IMR-90 (cell line): ENCODE data around the gene SYNPR. TPM values are rescaled to one million over a fixed set of nuclear protein-coding genes. Genes with fewer than 3 reads are reported as not detected.

ENCODE experiments used
- ATAC-seq: fragments of 200-7000 bp; cut with Tn5 transposase; 2 replicates; pipeline ENCODE4 v1.9.1; 2020; ENCODE audit warnings: low read depth, mild to moderate bottlenecking, moderate library complexity
- BruUV-seq: library from RNA; stranded (reverse); fragments of 400-500 nt; replicated peaks from 2 replicates; lab custom pipeline; 2021; lab: Mats Ljungman, UMichigan
- CTCF ChIA-PET: fragments of 300-600 bp; formaldehyde crosslinking; extraction: SDS; loops from one replicate; lab custom pipeline; 2021; ENCODE audit warnings: antibody characterized with exemption; lab: Yijun Ruan, JAX
- POLR2A ChIA-PET: fragments of 300-600 bp; sonication (Branson Sonifier 250); formaldehyde crosslinking; loops from one replicate; lab custom pipeline; 2022; ENCODE audit warnings: antibody characterized with exemption; ENCODE audit not compliant: unreplicated experiment; lab: Charles Lee
- DNase-seq: peaks from one replicate; pipeline ENCODE4 v3.0.0; 2013
- H2AFZ ChIP-seq: replicated peaks from 2 replicates; pipeline ENCODE3; 2013; ENCODE audit warnings: low read length, mild to moderate bottlenecking; ENCODE audit not compliant: poor library complexity
- H2AK5ac ChIP-seq: 2 replicates; pipeline ENCODE4 v1.6.1; 2013; ENCODE audit warnings: low read depth, low read length, inconsistent platforms
- H2AK9ac ChIP-seq: replicated peaks from 2 replicates; pipeline ENCODE3; 2013; ENCODE audit warnings: mild to moderate bottlenecking, low read depth, low read length, moderate library complexity; ENCODE audit not compliant: poor library complexity
- H2BK120ac ChIP-seq: 2 replicates; pipeline ENCODE4 v1.6.1; 2013; ENCODE audit warnings: low read depth, low read length, inconsistent platforms
- H2BK15ac ChIP-seq: 3 replicates; pipeline ENCODE4 v1.6.1; 2013; ENCODE audit warnings: low read depth, low read length, inconsistent platforms
- H2BK20ac ChIP-seq: 2 replicates; pipeline ENCODE4 v1.6.1; 2013; ENCODE audit warnings: low read depth, mild to moderate bottlenecking, inconsistent platforms, low read length, moderate library complexity
- H2BK5ac ChIP-seq: 2 replicates; pipeline ENCODE4 v1.6.1; 2013; ENCODE audit warnings: mild to moderate bottlenecking, low read depth, low read length, inconsistent platforms; ENCODE audit not compliant: poor library complexity, severe bottlenecking
- H3K14ac ChIP-seq: replicated peaks from 2 replicates; pipeline ENCODE4 v1.6.1; 2013; ENCODE audit warnings: low read depth, low read length, inconsistent platforms
- H3K18ac ChIP-seq: 2 replicates; pipeline ENCODE4 v1.6.1; 2013; ENCODE audit warnings: low read depth, low read length, control low read depth
- H3K23ac ChIP-seq: 2 replicates; pipeline ENCODE4 v1.6.1; 2013; ENCODE audit warnings: low read depth, low read length, inconsistent platforms
- H3K27ac ChIP-seq: 2 replicates; pipeline ENCODE4 v1.5.1; 2013; ENCODE audit warnings: mild to moderate bottlenecking, control low read depth, low read length; ENCODE audit not compliant: insufficient read depth
- H3K27me3 ChIP-seq: 2 replicates; pipeline ENCODE4 v1.6.1; 2013; ENCODE audit warnings: low read length; ENCODE audit not compliant: control insufficient read depth, insufficient read depth
- H3K36me3 ChIP-seq: 2 replicates; pipeline ENCODE4 v1.6.1; 2013; ENCODE audit warnings: low read length, mixed read lengths; ENCODE audit not compliant: control insufficient read depth, insufficient read depth
- H3K4ac ChIP-seq: 2 replicates; pipeline ENCODE4 v1.6.1; 2013; ENCODE audit warnings: low read depth, low read length, inconsistent platforms
- H3K4me1 ChIP-seq: 2 replicates; pipeline ENCODE4 v1.6.1; 2013; ENCODE audit warnings: low read length, mixed read lengths; ENCODE audit not compliant: control insufficient read depth, insufficient read depth
- H3K4me2 ChIP-seq: 2 replicates; pipeline ENCODE4 v1.6.1; 2013; ENCODE audit warnings: low read depth, mild to moderate bottlenecking, control low read depth, low read length, moderate library complexity
- H3K4me3 ChIP-seq: 2 replicates; pipeline ENCODE4 v1.5.1; 2013; ENCODE audit warnings: low read depth, mild to moderate bottlenecking, control low read depth, low read length, moderate library complexity; ENCODE audit not compliant: insufficient read depth
- H3K56ac ChIP-seq: 2 replicates; pipeline ENCODE4 v1.6.1; 2013; ENCODE audit warnings: low read length, inconsistent platforms; ENCODE audit not compliant: insufficient read depth; ENCODE audit errors: extremely low read depth
- H3K79me1 ChIP-seq, 2 experiments: 2 replicates each; pipeline ENCODE4 v1.6.1; 2013; ENCODE audit warnings: low read length in 2 of 2, inconsistent platforms in 1 of 2, low read depth in 1 of 2
- H3K9ac ChIP-seq: 2 replicates; pipeline ENCODE4 v1.6.1; 2013; ENCODE audit warnings: low read depth, low read length, control low read depth
- H3K9me1 ChIP-seq: 2 replicates; pipeline ENCODE4 v1.6.1; 2013; ENCODE audit warnings: low read length, inconsistent platforms; ENCODE audit not compliant: insufficient read depth
- H3K9me3 ChIP-seq: 2 replicates; pipeline ENCODE4 v1.6.1; 2013; ENCODE audit warnings: low read length; ENCODE audit not compliant: control insufficient read depth, insufficient read depth
- H4K20me1 ChIP-seq: 2 replicates; pipeline ENCODE4 v1.6.1; 2013; ENCODE audit warnings: low read length, inconsistent platforms; ENCODE audit not compliant: insufficient read depth
- H4K5ac ChIP-seq: 2 replicates; pipeline ENCODE4 v1.6.1; 2013; ENCODE audit warnings: mild to moderate bottlenecking, low read depth, low read length, control low read depth
- H4K8ac ChIP-seq, 2 experiments: 2 replicates each; pipeline ENCODE4 v1.6.1; 2013; ENCODE audit warnings: low read depth in 2 of 2, low read length in 2 of 2, control low read depth in 1 of 2, inconsistent platforms in 1 of 2
- H4K91ac ChIP-seq: 2 replicates; pipeline ENCODE4 v1.6.1; 2013; ENCODE audit warnings: low read depth, low read length, inconsistent platforms; ENCODE audit not compliant: insufficient read depth
- BHLHE40 ChIP-seq: fragments of 150-350 bp; IDR thresholded peaks from 2 replicates; pipeline ENCODE4 v1.6.1; 2016; ENCODE audit warnings: mild to moderate bottlenecking, low read depth, low read length
- CEBPB ChIP-seq: IDR thresholded peaks from 2 replicates; pipeline ENCODE4 v1.6.1; 2012; ENCODE audit warnings: low read depth, low read length, improper control_type of control experiment
- CHD1 ChIP-seq: IDR thresholded peaks from 2 replicates; pipeline ENCODE4 v1.6.1; 2012; ENCODE audit warnings: low read depth, low read length, improper control_type of control experiment
- FOS ChIP-seq: fragments of 150-350 bp; IDR thresholded peaks from 2 replicates; pipeline ENCODE4 v1.6.1; 2016; ENCODE audit warnings: low read depth, low read length
- MAFK ChIP-seq: IDR thresholded peaks from 2 replicates; pipeline ENCODE4 v1.6.1; 2012; ENCODE audit warnings: low read depth, low read length, improper control_type of control experiment
- MAZ ChIP-seq: IDR thresholded peaks from 2 replicates; pipeline ENCODE4 v1.6.1; 2012; ENCODE audit warnings: low read depth, mild to moderate bottlenecking, low read length, improper control_type of control experiment, moderate library complexity, borderline replicate concordance
- MXI1 ChIP-seq: IDR thresholded peaks from 2 replicates; pipeline ENCODE4 v1.6.1; 2012; ENCODE audit warnings: low read depth, mild to moderate bottlenecking, low read length, moderate library complexity, borderline replicate concordance
- NFE2L2 ChIP-seq: fragments of 150-350 bp; IDR thresholded peaks from 2 replicates; pipeline ENCODE4 v1.6.1; 2016; ENCODE audit warnings: low read depth, mild to moderate bottlenecking, low read length
- POLR2A ChIP-seq: IDR thresholded peaks from 2 replicates; pipeline ENCODE4 v1.6.1; 2012; ENCODE audit warnings: mild to moderate bottlenecking, low read depth, low read length
- RAD21 ChIP-seq: IDR thresholded peaks from 2 replicates; pipeline ENCODE4 v1.6.1; 2012; ENCODE audit warnings: low read length, improper control_type of control experiment
- RCOR1 ChIP-seq: IDR thresholded peaks from 2 replicates; pipeline ENCODE4 v1.6.1; 2012; ENCODE audit warnings: mild to moderate bottlenecking, low read length, improper control_type of control experiment; ENCODE audit not compliant: insufficient replicate concordance
- RFX5 ChIP-seq: IDR thresholded peaks from 2 replicates; pipeline ENCODE4 v1.8.0; 2012; ENCODE audit warnings: low read depth, mild to moderate bottlenecking, low read length, moderate library complexity
- SMC3 ChIP-seq: fragments of 150-350 bp; IDR thresholded peaks from 2 replicates; pipeline ENCODE4 v1.6.1; 2016; ENCODE audit warnings: low read depth, mild to moderate bottlenecking, antibody characterized with exemption, low read length, moderate library complexity
- WGBS, 2 experiments: methylation state at CpG; one replicate each; pipeline versions ENCODE4 v1.1.5 to v1.1.7; 2013; ENCODE audit warnings: missing lambda C conversion rate in 2 of 2; ENCODE audit not compliant: insufficient read length in 1 of 2; ENCODE audit errors: extremely low coverage in 2 of 2; 5-methylcytosine and 5-hydroxymethylcytosine counted together
- dilution Hi-C: fragments of 300-500 bp; cut with HindIII; formaldehyde crosslinking; loops from one replicate; pipeline ENCODE4 v1.14.3; 2018; ENCODE audit warnings: low sequenced_read_pairs; ENCODE audit not compliant: unreplicated experiment
- in situ Hi-C: fragments of 300-500 bp; cut with MboI; formaldehyde crosslinking; loops from 3 replicates; pipeline ENCODE4 v1.14.3; 2019; ENCODE audit warnings: low sequenced_read_pairs, inconsistent platforms, mixed read lengths
- intact Hi-C: fragments of 100-400 bp; cut with micrococcal nuclease; formaldehyde crosslinking; loops from 2 replicates; pipeline ENCODE4 v1.10.0; 2022
- polyA plus RNA-seq, 3 experiments: library from polyadenylated mRNA; depleted of rRNA; stranded (reverse); fragments of >200 nt; gene quantifications; 2 replicates each; pipeline ENCODE4 v1.2.3, GENCODE V29; 2012; ENCODE audit warnings: low replicate concordance in 1 of 3
- total RNA-seq: library from RNA; depleted of rRNA; stranded (reverse); fragments of >200 nt; gene quantifications from 2 replicates; pipeline ENCODE4 v1.2.3, GENCODE V29; 2012
- TF ChIP-seq, protein P1 (sequence below): fragments of 150-350 bp; IDR thresholded peaks from 2 replicates; pipeline ENCODE4 v1.6.1; 2016; ENCODE audit warnings: low read depth, mild to moderate bottlenecking, low read length, moderate library complexity, borderline replicate concordance
- TF ChIP-seq, protein P2 (sequence below): conservative IDR thresholded peaks from 2 replicates; pipeline ENCODE4 v1.5.1; 2012; ENCODE audit warnings: mild to moderate bottlenecking, low read depth, low read length, improper control_type of control experiment
- TF ChIP-seq, protein P3 (sequence below): fragments of 150-350 bp; IDR thresholded peaks from 2 replicates; pipeline ENCODE4 v1.6.1; 2017; ENCODE audit warnings: mild to moderate bottlenecking, antibody characterized with exemption, low read length, low read depth

The SYNPR gene
- total and polyA plus RNA-seq, 2 of the 4 experiments (the other 2 are of a cell fraction): not detected

DNA sequence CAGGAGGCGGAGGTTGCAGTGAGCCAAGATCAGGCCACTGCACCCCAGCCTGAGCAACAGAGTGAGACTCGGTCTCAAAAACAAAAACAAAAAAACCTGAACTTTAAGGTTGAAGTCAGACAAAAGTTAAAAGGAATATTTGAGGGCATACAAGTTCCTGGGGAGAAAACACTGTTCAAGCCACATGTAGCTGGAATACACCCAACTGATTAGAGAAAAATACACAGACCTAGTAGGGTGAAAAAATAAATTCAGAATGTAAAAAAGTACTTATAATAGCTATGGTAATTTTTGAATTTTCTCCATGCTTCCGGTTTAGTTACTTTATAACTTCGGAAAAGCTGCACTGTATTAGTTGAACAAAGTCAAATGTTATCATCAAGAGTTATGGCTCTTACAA lies 331.7 kb downstream of the SYNPR start:
- WGBS, 2 experiments: no CpG with 5 or more reads among the region's 4 CpGs
- TF ChIP-seq MAZ (no peak), MAFK (no peak), RFX5 (no peak), BHLHE40 (no peak), NFE2L2 (no peak), RAD21 (no peak), RCOR1 (no peak), MXI1 (no peak), POLR2A (no peak), CEBPB (no peak), CHD1 (no peak), SMC3 (no peak), FOS (no peak)
- TF ChIP-seq, protein P1, sequence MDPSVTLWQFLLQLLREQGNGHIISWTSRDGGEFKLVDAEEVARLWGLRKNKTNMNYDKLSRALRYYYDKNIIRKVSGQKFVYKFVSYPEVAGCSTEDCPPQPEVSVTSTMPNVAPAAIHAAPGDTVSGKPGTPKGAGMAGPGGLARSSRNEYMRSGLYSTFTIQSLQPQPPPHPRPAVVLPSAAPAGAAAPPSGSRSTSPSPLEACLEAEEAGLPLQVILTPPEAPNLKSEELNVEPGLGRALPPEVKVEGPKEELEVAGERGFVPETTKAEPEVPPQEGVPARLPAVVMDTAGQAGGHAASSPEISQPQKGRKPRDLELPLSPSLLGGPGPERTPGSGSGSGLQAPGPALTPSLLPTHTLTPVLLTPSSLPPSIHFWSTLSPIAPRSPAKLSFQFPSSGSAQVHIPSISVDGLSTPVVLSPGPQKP: no peak
- TF ChIP-seq, protein P2, sequence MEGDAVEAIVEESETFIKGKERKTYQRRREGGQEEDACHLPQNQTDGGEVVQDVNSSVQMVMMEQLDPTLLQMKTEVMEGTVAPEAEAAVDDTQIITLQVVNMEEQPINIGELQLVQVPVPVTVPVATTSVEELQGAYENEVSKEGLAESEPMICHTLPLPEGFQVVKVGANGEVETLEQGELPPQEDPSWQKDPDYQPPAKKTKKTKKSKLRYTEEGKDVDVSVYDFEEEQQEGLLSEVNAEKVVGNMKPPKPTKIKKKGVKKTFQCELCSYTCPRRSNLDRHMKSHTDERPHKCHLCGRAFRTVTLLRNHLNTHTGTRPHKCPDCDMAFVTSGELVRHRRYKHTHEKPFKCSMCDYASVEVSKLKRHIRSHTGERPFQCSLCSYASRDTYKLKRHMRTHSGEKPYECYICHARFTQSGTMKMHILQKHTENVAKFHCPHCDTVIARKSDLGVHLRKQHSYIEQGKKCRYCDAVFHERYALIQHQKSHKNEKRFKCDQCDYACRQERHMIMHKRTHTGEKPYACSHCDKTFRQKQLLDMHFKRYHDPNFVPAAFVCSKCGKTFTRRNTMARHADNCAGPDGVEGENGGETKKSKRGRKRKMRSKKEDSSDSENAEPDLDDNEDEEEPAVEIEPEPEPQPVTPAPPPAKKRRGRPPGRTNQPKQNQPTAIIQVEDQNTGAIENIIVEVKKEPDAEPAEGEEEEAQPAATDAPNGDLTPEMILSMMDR: no peak
- TF ChIP-seq, protein P3, sequence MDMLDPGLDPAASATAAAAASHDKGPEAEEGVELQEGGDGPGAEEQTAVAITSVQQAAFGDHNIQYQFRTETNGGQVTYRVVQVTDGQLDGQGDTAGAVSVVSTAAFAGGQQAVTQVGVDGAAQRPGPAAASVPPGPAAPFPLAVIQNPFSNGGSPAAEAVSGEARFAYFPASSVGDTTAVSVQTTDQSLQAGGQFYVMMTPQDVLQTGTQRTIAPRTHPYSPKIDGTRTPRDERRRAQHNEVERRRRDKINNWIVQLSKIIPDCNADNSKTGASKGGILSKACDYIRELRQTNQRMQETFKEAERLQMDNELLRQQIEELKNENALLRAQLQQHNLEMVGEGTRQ: no peak
- H4K8ac ChIP-seq: no peak overlapping the region
- H3K9ac ChIP-seq: no peak overlapping the region
- POLR2A ChIA-PET: no interaction called here
- no peak overlapping the region for H3K56ac ChIP-seq
- no peak overlapping the region for H3K4ac ChIP-seq
- no peak for ATAC-seq
- no peaks in the 10 kb centered on the region for H3K4me1 ChIP-seq
- H2BK5ac ChIP-seq: no peak overlapping the region
- no TSS peak for BruUV-seq
- no peak overlapping the region for H2AFZ ChIP-seq
- no peak overlapping the region for H3K23ac ChIP-seq
- intact Hi-C loops: no loop called here
- H3K9me1 ChIP-seq: no peaks in the 10 kb centered on the region
- H3K4me3 ChIP-seq: no peak overlapping the region
- DNase-seq: no peak
- no peaks in the 10 kb centered on the region for H3K79me1 ChIP-seq
- no peak overlapping the region for H3K14ac ChIP-seq
- H3K27me3 ChIP-seq: no peaks in the 10 kb centered on the region
- in situ Hi-C loops: no loop called here
- H2AK9ac ChIP-seq: no peak overlapping the region
- dilution Hi-C loops: no loop called here
- CTCF ChIA-PET: no interaction called here
- H2BK120ac ChIP-seq: no peak overlapping the region
- no peak overlapping the region for H4K91ac ChIP-seq
- H2BK20ac ChIP-seq: no peak overlapping the region
- H2BK15ac ChIP-seq: no peak overlapping the region
- H3K4me2 ChIP-seq: no peak overlapping the region
- H3K18ac ChIP-seq: no peak overlapping the region
- no peaks in the 10 kb centered on the region for H3K9me3 ChIP-seq
- H3K27ac ChIP-seq: no peak overlapping the region
- no peak overlapping the region for H4K5ac ChIP-seq
- H2AK5ac ChIP-seq: no peak overlapping the region
- H3K36me3 ChIP-seq: no peaks in the 10 kb centered on the region
- H4K20me1 ChIP-seq: no peaks in the 10 kb centered on the region
